ENCODE measurements around the gene SESN3. TPM values are rescaled to one million over a fixed set of nuclear protein-coding genes. Genes with fewer than 3 reads are reported as not detected.

SESN3 gene
- total RNA-seq, 1 experiment from 2014 or later: 1.4 TPM

GRCh38 chr11:95239871-95240649 lies 9.1 kb upstream of the SESN3 start:
- ChIA-PET CTCF (no interaction called here), POLR2A (no interaction called here)
- H3K9me3 ChIP-seq (ENCODE audit: control insufficient read depth, insufficient read depth, low read depth, low read length): no peaks in the 10 kb centered on the region
- no peak overlapping the region for H3K4me3 ChIP-seq (ENCODE audit: low read depth in 2 of 2, low read length in 2 of 2)
- intact Hi-C loops (cut with micrococcal nuclease; ENCODE audit: unreplicated experiment) (loop anchor here (10.0 kb wide), 1 partner anchor 175 kb away; the partner anchor contains the start of gene SRSF8), in situ Hi-C loops (cut with HindIII; ENCODE audit: low pct_unique_long_range_greater_than_20kb, low sequenced_read_pairs) (no loop called here)
- TF ChIP-seq SIN3A (IDR thresholded peaks at IDR 0.05; ENCODE audit: borderline replicate concordance, insufficient read depth, low read depth, low read length) (no peak), TCF7L2 (IDR thresholded peaks at IDR 0.05; ENCODE audit: low read depth, low read length) (no peak), CTCF (IDR thresholded peaks at IDR 0.05) (no peak), REST (IDR thresholded peaks at IDR 0.05; ENCODE audit: insufficient read depth in 1 of 2, low read depth in 2 of 2, low read length in 1 of 2) (no peak), POLR2AphosphoS5 (IDR thresholded peaks at IDR 0.05; ENCODE audit: low read depth, low read length) (no peak)
- ATAC-seq (no peak), DNase-seq (ENCODE audit: low read depth, low spot score) (no peak)
- peaks cover 16% of the 10 kb centered on the region for H3K27me3 ChIP-seq (ENCODE audit: control insufficient read depth, insufficient read depth, low read length)
- no peak overlapping the region for H3K27ac ChIP-seq (ENCODE audit: low read length)
- H3K4me1 ChIP-seq (ENCODE audit: control insufficient read depth, insufficient read depth, low read length): no peaks in the 10 kb centered on the region
- BruUV-seq (replicated peaks): no TSS peak
- no peaks in the 10 kb centered on the region for H3K36me3 ChIP-seq (ENCODE audit: control insufficient read depth, insufficient read depth, low read length)

- no peaks in the 10 kb centered on the region for H3K9me3 ChIP-seq (ENCODE audit: control insufficient read depth, insufficient read depth, low read depth, low read length)
- no TSS peak for BruUV-seq (replicated peaks)
- ChIA-PET POLR2A (interaction anchor here (0.5 to 0.7 kb wide), 3 partner anchors 11 to 1202 kb away, joined by 3 to 4 read pairs (median 3); partner anchors contain the start of gene FAM76B), CTCF (interaction anchor here (1.1 kb wide), 1 partner anchor 22 kb away, joined by 3 read pairs; no protein-coding TSS in a partner anchor)
- H3K36me3 ChIP-seq (ENCODE audit: control insufficient read depth, insufficient read depth, low read length): no peaks in the 10 kb centered on the region
- peaks cover 65% of the 10 kb centered on the region for H3K27me3 ChIP-seq (ENCODE audit: control insufficient read depth, insufficient read depth, low read length)
- in situ Hi-C loops (cut with HindIII; ENCODE audit: low pct_unique_long_range_greater_than_20kb, low sequenced_read_pairs): no loop called here
- H3K27ac ChIP-seq (ENCODE audit: low read length): no peak overlapping the region
- H3K4me3 ChIP-seq (ENCODE audit: low read depth in 2 of 2, low read length in 2 of 2): peak overlapping the region in 1 of 2 experiments; percentile 63; a peak in 1 of 4 replicates
- TF ChIP-seq POLR2AphosphoS5 (IDR thresholded peaks at IDR 0.05; ENCODE audit: low read depth, low read length): no peak
- TF ChIP-seq SIN3A (IDR thresholded peaks at IDR 0.05; ENCODE audit: borderline replicate concordance, insufficient read depth, low read depth, low read length): no peak
- no peak for TF ChIP-seq TCF7L2 (IDR thresholded peaks at IDR 0.05; ENCODE audit: low read depth, low read length)
- no peak for TF ChIP-seq CTCF (IDR thresholded peaks at IDR 0.05)
- no peak for TF ChIP-seq REST (IDR thresholded peaks at IDR 0.05; ENCODE audit: insufficient read depth in 1 of 2, low read depth in 2 of 2, low read length in 1 of 2)
- intact Hi-C loops (cut with micrococcal nuclease; ENCODE audit: unreplicated experiment): loop anchor here (10.0 kb wide), 1 partner anchor 168 kb away; the partner anchor contains the start of gene SRSF8
- ATAC-seq: no peak
- H3K4me1 ChIP-seq (ENCODE audit: control insufficient read depth, insufficient read depth, low read length): peaks cover 15% of the 10 kb centered on the region
- DNase-seq (ENCODE audit: low read depth, low spot score): no peak
These were observed 1.7 kb upstream of the SESN3 start for GRCh38 chr11:95232666-95233065.
